Upper lobe of left lung (tissue), 6 donors: Measurements from ENCODE around the gene SPINK5. TPM values are rescaled to one million over a fixed set of nuclear protein-coding genes. Genes with fewer than 3 reads are reported as not detected.

Experiments
- ATAC-seq, 2 donors: fragments of 200-7000 bp; cut with Tn5 transposase; one replicate each; pipeline ENCODE4 v1.9.1; 2022; ENCODE audit warnings: mild to moderate bottlenecking in 2 of 2, moderate library complexity in 2 of 2; ENCODE audit not compliant: low FRiP score in 2 of 2
- DNase-seq, 2 donors: peaks; one replicate each; pipeline ENCODE4 v3.0.0-alpha.2; 2019 to 2020
- H3K27ac ChIP-seq, 4 donors: fragments of 200-600 bp; sonication (generic); one replicate each; pipeline ENCODE4 v1.5.1; 2016 to 2019
- H3K27me3 ChIP-seq, 4 donors: fragments of 200-600 bp; sonication (generic); one replicate each; pipeline ENCODE4 v1.5.1; 2017 to 2019
- H3K36me3 ChIP-seq, 4 donors: fragments of 200-600 bp; sonication (generic); one replicate each; pipeline ENCODE4 v1.5.1; 2016 to 2019
- H3K4me1 ChIP-seq, 4 donors: fragments of 200-600 bp; sonication (generic); one replicate each; pipeline ENCODE4 v1.5.1; 2018 to 2019
- H3K4me3 ChIP-seq, 4 donors: fragments of 200-600 bp; sonication (generic); one replicate each; pipeline ENCODE4 v1.5.1; 2017 to 2019; ENCODE audit warnings: mild to moderate bottlenecking in 2 of 4, moderate library complexity in 1 of 4
- H3K9me3 ChIP-seq, 4 donors: fragments of 200-600 bp; sonication (generic); one replicate each; pipeline ENCODE4 v1.5.1; 2018 to 2019
- CTCF ChIP-seq, 6 experiments: fragments of 450-650 bp in 4 of 6; fragments of 200-600 bp in 2 of 6; sonication (generic) in 2 of 6; IDR thresholded peaks; one replicate each; pipeline ENCODE4 v1.5.1; 2016 to 2019; ENCODE audit warnings: antibody characterized with exemption in 6 of 6
- EP300 ChIP-seq, 4 donors: sonication (generic); formaldehyde crosslinking; IDR thresholded peaks; one replicate each; pipeline ENCODE4 v1.5.1; 2017; ENCODE audit warnings: antibody characterized with exemption in 4 of 4, control low read depth in 2 of 4
- POLR2A ChIP-seq, 4 donors: fragments of 450-650 bp; IDR thresholded peaks; one replicate each; pipeline ENCODE4 v1.5.1; 2016 to 2017; ENCODE audit warnings: antibody characterized with exemption in 4 of 4, mild to moderate bottlenecking in 2 of 4
- POLR2AphosphoS5 ChIP-seq, 2 donors: sonication (generic); formaldehyde crosslinking; IDR thresholded peaks; one replicate each; pipeline ENCODE4 v1.5.1; 2017; ENCODE audit warnings: antibody characterized with exemption in 2 of 2
- WGBS, 2 donors: methylation state at CpG; one replicate each; pipeline ENCODE4 v1.1.5; 2017 to 2018; 5-methylcytosine and 5-hydroxymethylcytosine counted together
- total RNA-seq, 6 donors: library from RNA; depleted of rRNA in 4 of 6; stranded (reverse); fragments of >200 nt in 4 of 6; gene quantifications; one replicate each; pipeline versions ENCODE4 v1.1.0 to v1.2.1, GENCODE V29; 2016 to 2021
- donor health status: DM: no; HTN: no; CAD: no; lungs with moderate emphysema.
- donor health status: DM: no; HTN: yes; CAD: no; lungs with severe emphysema.

The SPINK5 gene
- total RNA-seq, 6 donors from 2014 or later: 0.91 to 6.2 (median 2.7) TPM

- TF ChIP-seq EP300 (IDR thresholded peaks at IDR 0.05): no peak
- TF ChIP-seq POLR2AphosphoS5 (IDR thresholded peaks at IDR 0.05): no peak
- TF ChIP-seq CTCF (IDR thresholded peaks at IDR 0.05): no peak
- no peak for TF ChIP-seq POLR2A (IDR thresholded peaks at IDR 0.05)
- Histone ChIP-seq H3K4me3 (no peak overlapping the region), H3K27ac (peak overlapping the region in 3 of 4 donors; percentile 9 to 59 (median 20)), H3K9me3 (no peaks in the 10 kb centered on the region), H3K4me1 (peaks cover 0 to 5% (median 4%) of the 10 kb centered on the region in 4 donors), H3K27me3 (no peaks in the 10 kb centered on the region), H3K36me3 (no peaks in the 10 kb centered on the region)
- DNase-seq: no peak
- ATAC-seq: no peak
- 35 to 37% methylated on average over 5 of the region's 5 CpGs for WGBS, 2 donors
Observed at GRCh38 chr5:148090146-148090772, 26.5 kb downstream of the SPINK5 start.

GRCh38 chr5:148090773-148091250, 27.0 kb downstream of the SPINK5 start:
- H3K4me1 ChIP-seq: peaks cover 0 to 5% (median 4%) of the 10 kb centered on the region in 4 donors
- ATAC-seq (no peak), DNase-seq (no peak)
- no peaks in the 10 kb centered on the region for H3K27me3 ChIP-seq
- no peaks in the 10 kb centered on the region for H3K9me3 ChIP-seq
- TF ChIP-seq POLR2AphosphoS5 (IDR thresholded peaks at IDR 0.05) (no peak), CTCF (IDR thresholded peaks at IDR 0.05) (no peak), EP300 (IDR thresholded peaks at IDR 0.05) (no peak), POLR2A (IDR thresholded peaks at IDR 0.05) (no peak)
- peak overlapping the region in 3 of 4 donors; percentile 9 to 59 (median 20) for H3K27ac ChIP-seq
- H3K36me3 ChIP-seq: no peaks in the 10 kb centered on the region
- 53 to 59% methylated on average over 7 of the region's 7 CpGs for WGBS, 2 donors
- no peak overlapping the region for H3K4me3 ChIP-seq

- Histone ChIP-seq H3K27ac (peak overlapping the region in 1 of 4 donors; percentile 59), H3K27me3 (no peaks in the 10 kb centered on the region), H3K4me3 (no peak overlapping the region), H3K9me3 (no peaks in the 10 kb centered on the region), H3K36me3 (no peaks in the 10 kb centered on the region), H3K4me1 (peaks cover 0 to 5% (median 4%) of the 10 kb centered on the region in 4 donors)
- DNase-seq (no peak), ATAC-seq (no peak)
- 50 to 53% methylated on average over 4 of the region's 4 CpGs for WGBS, 2 donors
- TF ChIP-seq EP300 (IDR thresholded peaks at IDR 0.05) (no peak), POLR2AphosphoS5 (IDR thresholded peaks at IDR 0.05) (no peak), CTCF (IDR thresholded peaks at IDR 0.05) (no peak), POLR2A (IDR thresholded peaks at IDR 0.05) (no peak)
Observed at GRCh38 chr5:148091991-148092964, 28.5 kb downstream of the SPINK5 start.

GRCh38 chr5:148094336-148094735, 30.6 kb downstream of the SPINK5 start:
- Histone ChIP-seq H3K27me3 (no peaks in the 10 kb centered on the region), H3K4me1 (peaks cover 0 to 5% (median 4%) of the 10 kb centered on the region in 4 donors), H3K36me3 (no peaks in the 10 kb centered on the region), H3K4me3 (no peak overlapping the region), H3K27ac (no peak overlapping the region), H3K9me3 (no peaks in the 10 kb centered on the region)
- TF ChIP-seq POLR2AphosphoS5 (IDR thresholded peaks at IDR 0.05): no peak
- no peak for TF ChIP-seq CTCF (IDR thresholded peaks at IDR 0.05)
- TF ChIP-seq EP300 (IDR thresholded peaks at IDR 0.05): no peak
- TF ChIP-seq POLR2A (IDR thresholded peaks at IDR 0.05): no peak
- no peak for DNase-seq
- no peak for ATAC-seq
- WGBS, 2 donors: 96% methylated on average over 3 of the region's 3 CpGs
